ENCODE results near the gene HSF2.

The HSF2 gene

DNA sequence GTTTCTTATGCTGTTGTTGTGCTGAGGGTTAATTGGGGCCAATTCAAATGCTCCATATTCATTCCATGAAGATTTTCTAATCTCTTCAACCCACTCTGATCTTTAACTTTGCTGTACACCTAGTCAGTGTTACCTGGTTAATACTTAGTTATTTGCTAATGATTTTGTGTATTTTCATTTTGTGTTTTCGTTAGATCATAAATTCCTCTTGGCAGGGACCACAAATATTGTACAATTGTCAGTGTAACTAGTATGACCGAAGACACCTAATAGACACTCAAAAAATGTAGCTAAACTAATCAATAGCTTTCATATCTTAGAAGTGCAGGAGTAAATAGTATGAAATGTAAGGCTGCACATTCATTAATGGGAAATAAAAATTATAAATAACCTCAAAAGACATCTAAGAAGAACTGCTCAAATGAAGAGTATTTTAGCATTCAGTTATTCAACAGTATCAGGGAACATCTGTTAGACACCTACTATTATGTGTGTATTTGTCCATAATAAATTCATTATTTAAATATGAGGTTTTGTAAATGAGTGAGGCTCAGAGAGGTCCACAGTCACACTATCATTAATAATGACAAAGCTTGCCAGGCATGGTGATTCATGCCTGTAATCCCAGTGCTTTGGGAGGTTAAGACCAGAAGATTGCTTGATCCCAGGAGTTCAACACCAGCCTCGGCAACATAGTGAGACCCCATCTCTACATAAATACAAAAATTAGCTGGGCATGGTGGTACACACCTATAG, 13.4 kb upstream of the HSF2 start:
- no peak for ATAC-seq (ENCODE audit: low read depth)
- Mint-ChIP-seq H3K36me3 (no peaks in the 10 kb centered on the region), H3K4me1 (peaks cover 6% of the 10 kb centered on the region), H3K9me3 (no peaks in the 10 kb centered on the region), H3K27ac (no peak overlapping the region), H3K4me3 (no peak overlapping the region), H3K27me3 (peaks cover 7% of the 10 kb centered on the region)
- DNase-seq (ENCODE audit: low spot score in 2 of 2), result no peak

- no peak for DNase-seq (ENCODE audit: low spot score in 2 of 2)
- H3K9me3 Mint-ChIP-seq, result no peaks in the 10 kb centered on the region
These were observed 10.5 kb upstream of the HSF2 start for GRCh38 chr6:122388945-122389344.

GRCh38 chr6:122389704-122390372, 9.6 kb upstream of the HSF2 start:
- H3K36me3 Mint-ChIP-seq, result no peaks in the 10 kb centered on the region
- DNase-seq (ENCODE audit: low spot score in 2 of 2) (no peak), ATAC-seq (ENCODE audit: low read depth) (no peak)
- H3K4me3 Mint-ChIP-seq, result no peak overlapping the region
- H3K27ac Mint-ChIP-seq, result no peak overlapping the region
- H3K27me3 Mint-ChIP-seq, result peaks cover 2% of the 10 kb centered on the region
- no peaks in the 10 kb centered on the region for H3K9me3 Mint-ChIP-seq
- H3K4me1 Mint-ChIP-seq, result no peaks in the 10 kb centered on the region

More at GRCh38 chr6:122388945-122389344, 10.5 kb upstream of the HSF2 start:
- no peak for ATAC-seq (ENCODE audit: low read depth)
- no peaks in the 10 kb centered on the region for H3K4me1 Mint-ChIP-seq
- no peak overlapping the region for H3K27ac Mint-ChIP-seq
- H3K27me3 Mint-ChIP-seq, result peaks cover 4% of the 10 kb centered on the region
- H3K4me3 Mint-ChIP-seq, result no peak overlapping the region
- no peaks in the 10 kb centered on the region for H3K36me3 Mint-ChIP-seq

DNA sequence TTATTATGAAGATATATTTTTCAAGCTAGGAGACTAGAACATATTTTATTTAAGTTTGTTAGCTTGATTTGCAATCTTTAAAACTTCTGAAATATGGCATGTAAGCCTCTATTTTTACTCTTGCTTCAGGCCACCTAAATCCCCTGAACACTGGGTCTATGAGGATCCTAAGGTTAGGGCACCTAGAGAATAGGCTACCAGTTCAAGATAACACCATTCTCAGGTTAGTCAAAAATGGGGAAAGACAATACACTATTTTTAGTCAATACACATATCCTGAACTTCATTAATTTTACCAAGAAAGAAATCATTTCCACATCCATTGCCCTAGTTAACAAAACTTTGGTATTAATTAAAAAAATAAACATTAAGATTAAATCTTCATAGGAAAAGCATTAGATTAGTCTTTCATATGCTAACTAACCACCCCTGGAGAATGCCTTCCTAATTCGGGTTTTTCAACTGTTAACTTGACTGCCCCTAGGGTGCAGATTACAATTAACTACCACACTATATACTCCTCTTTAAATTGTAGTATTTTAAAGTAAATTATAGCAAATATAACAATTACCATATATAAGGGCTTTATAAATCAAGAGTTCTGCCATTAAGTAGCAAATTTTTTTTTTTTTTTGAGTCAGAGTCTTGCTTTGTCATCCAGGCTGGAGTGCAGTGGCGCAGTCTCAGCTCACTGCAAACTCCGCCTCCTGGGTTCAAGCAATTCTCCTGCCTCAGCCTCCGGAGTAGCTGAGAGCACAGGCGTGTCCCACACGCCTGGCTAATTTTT, 6.7 kb upstream of the HSF2 start:
- DNase-seq (ENCODE audit: low spot score in 2 of 2), result no peak
- Mint-ChIP-seq H3K36me3 (no peaks in the 10 kb centered on the region), H3K9me3 (no peaks in the 10 kb centered on the region), H3K27me3 (peaks cover 2% of the 10 kb centered on the region), H3K4me1 (no peaks in the 10 kb centered on the region), H3K27ac (no peak overlapping the region), H3K4me3 (no peak overlapping the region)
- no peak for ATAC-seq (ENCODE audit: low read depth)

GRCh38 chr6:122393351-122393896, 6.0 kb upstream of the HSF2 start:
- H3K9me3 Mint-ChIP-seq, result no peaks in the 10 kb centered on the region
- no peaks in the 10 kb centered on the region for H3K36me3 Mint-ChIP-seq
- H3K27me3 Mint-ChIP-seq, result peaks cover under 1% of the 10 kb centered on the region
- no peak overlapping the region for H3K4me3 Mint-ChIP-seq
- no peaks in the 10 kb centered on the region for H3K4me1 Mint-ChIP-seq
- DNase-seq (ENCODE audit: low spot score in 2 of 2), result no peak
- ATAC-seq (ENCODE audit: low read depth), result no peak
- H3K27ac Mint-ChIP-seq, result no peak overlapping the region

GRCh38 chr6:122394016-122394415, 5.4 kb upstream of the HSF2 start:
- ATAC-seq (ENCODE audit: low read depth) (no peak), DNase-seq (ENCODE audit: low spot score in 2 of 2) (no peak)
- no peaks in the 10 kb centered on the region for H3K4me1 Mint-ChIP-seq
- H3K27me3 Mint-ChIP-seq, result no peaks in the 10 kb centered on the region
- no peak overlapping the region for H3K27ac Mint-ChIP-seq
- H3K4me3 Mint-ChIP-seq, result no peak overlapping the region
- H3K36me3 Mint-ChIP-seq, result no peaks in the 10 kb centered on the region
- no peaks in the 10 kb centered on the region for H3K9me3 Mint-ChIP-seq

DNA sequence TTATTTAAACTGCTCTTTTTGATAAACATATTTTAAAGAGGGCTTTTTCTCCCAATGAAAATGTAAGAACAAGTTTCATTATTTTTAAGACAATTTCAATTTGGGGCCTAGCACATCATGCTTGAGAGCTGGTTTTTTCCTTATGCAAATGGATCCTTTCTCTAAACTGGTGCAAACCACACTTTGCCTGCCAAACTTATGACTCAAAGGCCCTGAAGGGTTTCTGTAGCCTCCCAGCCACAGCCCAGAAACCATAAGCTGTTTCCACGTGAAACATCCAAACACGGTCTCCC, 451 bp upstream of the HSF2 start:
- DNase-seq (ENCODE audit: low spot score in 2 of 2) (no peak), ATAC-seq (ENCODE audit: low read depth) (no peak)
- Mint-ChIP-seq H3K9me3 (no peaks in the 10 kb centered on the region), H3K4me3 (peak overlapping the region; percentile 97), H3K4me1 (peaks cover 14% of the 10 kb centered on the region), H3K27me3 (no peaks in the 10 kb centered on the region), H3K27ac (peak overlapping the region; percentile 93), H3K36me3 (peaks cover 2% of the 10 kb centered on the region)

- no peaks in the 10 kb centered on the region for H3K9me3 Mint-ChIP-seq
- no peak for DNase-seq (ENCODE audit: low spot score in 2 of 2)
- H3K36me3 Mint-ChIP-seq, result peaks cover 3% of the 10 kb centered on the region
- peaks cover 16% of the 10 kb centered on the region for H3K4me1 Mint-ChIP-seq
- no peaks in the 10 kb centered on the region for H3K27me3 Mint-ChIP-seq
- H3K27ac Mint-ChIP-seq, result peak overlapping the region; percentile 93
- ATAC-seq (ENCODE audit: low read depth), result no peak
- H3K4me3 Mint-ChIP-seq, result peak overlapping the region; percentile 97
These were observed 634 bp downstream of the HSF2 start for GRCh38 chr6:122400121-122400450.

DNA sequence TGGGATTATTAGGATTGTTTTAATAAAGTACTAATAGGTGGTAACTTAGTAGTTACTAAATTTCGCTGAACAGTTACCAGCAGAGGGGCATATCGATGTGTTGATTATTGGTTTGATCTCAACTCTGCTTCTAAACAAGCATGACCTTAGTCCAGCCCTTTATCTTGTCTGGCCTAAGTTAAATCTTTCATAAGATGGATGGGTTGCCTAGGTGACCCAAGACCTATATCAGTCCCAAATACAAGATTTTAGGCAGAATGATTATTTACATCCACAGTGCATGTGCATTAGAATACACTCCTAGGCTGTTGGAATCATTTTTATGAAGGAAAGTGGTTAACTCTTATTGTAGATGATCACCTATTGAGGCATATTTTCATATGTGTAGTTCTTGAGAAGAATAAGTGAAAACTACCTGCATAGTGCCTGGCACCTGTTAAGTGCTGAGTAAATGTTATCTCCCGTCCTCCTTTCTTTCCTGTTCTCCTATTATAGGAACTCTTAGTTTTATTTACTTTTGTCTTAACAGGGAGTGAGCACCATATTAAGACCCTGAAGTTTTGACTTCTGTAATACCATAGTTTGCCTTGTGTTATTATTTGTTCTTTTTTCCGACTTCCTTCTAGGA, 1.1 kb downstream of the HSF2 start:
- ATAC-seq (ENCODE audit: low read depth), result no peak
- H3K9me3 Mint-ChIP-seq, result no peaks in the 10 kb centered on the region

GRCh38 chr6:122401104-122401503, 1.7 kb downstream of the HSF2 start:
- Mint-ChIP-seq H3K27ac (no peak overlapping the region), H3K4me3 (peak overlapping the region; percentile 97), H3K27me3 (no peaks in the 10 kb centered on the region), H3K4me1 (peaks cover 18% of the 10 kb centered on the region), H3K36me3 (peaks cover 3% of the 10 kb centered on the region), H3K9me3 (no peaks in the 10 kb centered on the region)
- no peak for DNase-seq (ENCODE audit: low spot score in 2 of 2)
- ATAC-seq (ENCODE audit: low read depth), result no peak

More for the DNA sequence above, 1.1 kb downstream of the HSF2 start:
- Mint-ChIP-seq H3K27ac (peak overlapping the region; percentile 93), H3K27me3 (no peaks in the 10 kb centered on the region), H3K36me3 (peaks cover 3% of the 10 kb centered on the region), H3K4me1 (peaks cover 16% of the 10 kb centered on the region), H3K4me3 (peak overlapping the region; percentile 97)
- DNase-seq (ENCODE audit: low spot score in 2 of 2), result no peak

DNA sequence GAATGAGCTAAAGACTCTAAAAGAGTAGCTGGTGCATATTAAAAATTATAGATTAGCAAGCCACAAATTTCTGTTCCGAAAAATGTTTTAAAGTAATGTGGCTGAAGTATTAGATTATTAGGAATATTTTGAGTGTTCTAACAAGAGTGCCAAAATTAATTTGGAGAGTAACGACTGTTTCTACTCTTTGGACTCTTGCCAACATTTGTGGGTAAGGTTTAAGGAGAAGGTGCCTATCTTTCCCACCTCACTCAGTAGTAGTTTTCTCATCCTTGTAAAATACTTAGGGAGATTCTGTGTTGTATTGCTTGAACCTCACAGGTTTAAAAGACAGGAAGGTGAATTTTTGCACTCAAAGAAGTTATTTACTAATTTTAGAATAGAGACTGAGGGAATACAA, 5.0 kb downstream of the HSF2 start:
- Mint-ChIP-seq H3K36me3 (peaks cover 7% of the 10 kb centered on the region), H3K4me1 (peaks cover 26% of the 10 kb centered on the region), H3K27me3 (no peaks in the 10 kb centered on the region), H3K27ac (no peak overlapping the region), H3K9me3 (no peaks in the 10 kb centered on the region), H3K4me3 (no peak overlapping the region)
- DNase-seq (ENCODE audit: low spot score in 2 of 2) (no peak), ATAC-seq (ENCODE audit: low read depth) (no peak)

DNA sequence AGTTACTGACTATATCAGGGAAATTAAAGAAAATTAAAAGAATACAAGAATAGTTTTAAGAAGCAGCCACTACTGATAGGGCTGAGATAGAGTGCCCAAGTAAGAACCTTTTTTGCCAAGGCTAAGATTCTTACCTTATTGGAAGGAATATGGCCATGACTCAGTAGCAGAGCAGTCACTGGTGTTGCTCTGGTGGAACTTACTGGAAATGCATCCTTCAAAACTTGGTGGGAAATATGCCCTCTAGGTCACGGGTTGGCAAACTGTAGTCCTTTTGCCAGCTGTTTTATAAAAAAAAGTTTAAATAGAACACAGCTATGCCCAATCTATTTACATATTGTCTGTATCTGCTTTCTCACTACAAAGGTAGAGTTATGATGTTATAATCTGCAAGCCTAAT, 6.0 kb downstream of the HSF2 start:
- Mint-ChIP-seq H3K27ac (no peak overlapping the region), H3K4me3 (no peak overlapping the region), H3K27me3 (no peaks in the 10 kb centered on the region), H3K4me1 (peaks cover 24% of the 10 kb centered on the region), H3K9me3 (no peaks in the 10 kb centered on the region), H3K36me3 (peaks cover 7% of the 10 kb centered on the region)
- ATAC-seq (ENCODE audit: low read depth) (no peak), DNase-seq (ENCODE audit: low spot score in 2 of 2) (no peak)

GRCh38 chr6:122406187-122406586, 6.7 kb downstream of the HSF2 start:
- Mint-ChIP-seq H3K9me3 (no peaks in the 10 kb centered on the region), H3K4me1 (peaks cover 18% of the 10 kb centered on the region), H3K36me3 (peaks cover 8% of the 10 kb centered on the region), H3K4me3 (no peak overlapping the region), H3K27me3 (no peaks in the 10 kb centered on the region), H3K27ac (no peak overlapping the region)
- no peak for DNase-seq (ENCODE audit: low spot score in 2 of 2)
- no peak for ATAC-seq (ENCODE audit: low read depth)

GRCh38 chr6:122407712-122408111, 8.3 kb downstream of the HSF2 start:
- Mint-ChIP-seq H3K36me3 (peaks cover 16% of the 10 kb centered on the region), H3K9me3 (no peaks in the 10 kb centered on the region), H3K4me1 (peaks cover 17% of the 10 kb centered on the region), H3K27ac (no peak overlapping the region), H3K4me3 (no peak overlapping the region), H3K27me3 (no peaks in the 10 kb centered on the region)
- DNase-seq (ENCODE audit: low spot score in 2 of 2) (no peak), ATAC-seq (ENCODE audit: low read depth) (no peak)
